Stomach (tissue), 4 donors: ENCODE data around the gene ECM2.

Experiments used
- CTCF ChIP-seq, 7 experiments: fragments of 450-650 bp in 4 of 7; fragments of 200-600 bp in 3 of 7; sonication (generic) in 3 of 7; IDR thresholded peaks; one replicate each; pipeline ENCODE4 v1.5.1; 2016 to 2019; ENCODE audit warnings: antibody characterized with exemption in 7 of 7, control low read depth in 2 of 7, mild to moderate bottlenecking in 1 of 7
- EP300 ChIP-seq: sonication (generic); formaldehyde crosslinking; IDR thresholded peaks from one replicate; pipeline ENCODE4 v1.6.1; 2017; ENCODE audit warnings: antibody characterized with exemption

DNA sequence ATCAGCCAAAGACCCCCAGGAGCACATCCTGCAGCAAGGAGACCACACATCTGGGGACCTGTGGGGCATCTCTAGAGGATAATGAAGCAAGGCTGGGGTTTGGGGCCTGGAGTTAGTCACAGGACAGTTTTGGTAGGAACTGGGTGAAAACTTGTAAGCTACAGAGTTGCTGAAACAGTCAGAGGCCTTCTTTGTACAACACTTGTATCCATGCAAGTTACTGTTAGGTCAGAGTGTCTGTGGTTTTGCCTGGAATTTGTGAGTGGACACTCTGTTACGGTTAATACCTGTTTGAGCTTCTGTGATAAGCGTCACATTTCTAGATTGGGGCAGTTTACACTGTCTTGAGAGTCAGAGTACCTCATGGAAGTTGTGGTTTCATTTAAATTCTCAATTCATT lies 30.9 kb downstream of the ECM2 start:
- no peak for TF ChIP-seq EP300
- no peak for TF ChIP-seq CTCF (IDR thresholded peaks at IDR 0.05)
